ENCODE measurements around the gene TRPC3. TPM values are rescaled to one million over a fixed set of nuclear protein-coding genes. Genes with fewer than 3 reads are reported as not detected.

Gene TRPC3
- total RNA-seq, 1 experiment from 2014 or later = 0.25 TPM

GRCh38 chr4:121989715-121990114 is 37.9 kb upstream of the TRPC3 start:
- CTCF ChIA-PET = interaction anchor here (1.5 kb wide), 1 partner anchor 89 kb away, joined by 3 read pairs; no protein-coding TSS in a partner anchor
- TF ChIP-seq SP1 (IDR thresholded peaks at IDR 0.05; ENCODE audit: low read depth) (peak; percentile 20; the same call in 1 of the 2 replicates), MAX (IDR thresholded peaks at IDR 0.05) (0 out of 2 replicates have a peak, but pooled peaks have one; percentile 30), YY1 (IDR thresholded peaks at IDR 0.05; ENCODE audit: extremely low read depth, insufficient replicate concordance, low read depth, low read length) (no peak)
- H3K27me3 ChIP-seq (ENCODE audit: insufficient read depth, low read length) = no peaks in the 10 kb centered on the region
- H3K4me1 ChIP-seq (ENCODE audit: control insufficient read depth in 1 of 2, insufficient read depth in 2 of 2, low read length in 2 of 2) = peaks cover 0 to 5% of the 10 kb centered on the region in 2 experiments; a peak in 1 of 4 replicates
- H3K9me3 ChIP-seq (ENCODE audit: control insufficient read depth in 1 of 2, insufficient read depth in 1 of 2, low read depth in 1 of 2, low read length in 2 of 2) = no peaks in the 10 kb centered on the region
- no peaks in the 10 kb centered on the region for H3K79me2 ChIP-seq (ENCODE audit: insufficient read depth, low read length)
- peak overlapping the region; percentile 18 for H2AFZ ChIP-seq (ENCODE audit: low read depth, low read length, poor library complexity, severe bottlenecking)
- no peaks in the 10 kb centered on the region for H4K20me1 ChIP-seq (ENCODE audit: insufficient read depth)
- no TSS peak for BruUV-seq (replicated peaks)
- ATAC-seq = peak; percentile 85
- POLR2A ChIA-PET = no interaction called here
- no peaks in the 10 kb centered on the region for H3K36me3 ChIP-seq (ENCODE audit: control insufficient read depth in 1 of 2, insufficient read depth in 2 of 2, low read length in 2 of 2)
- peak; percentile 56 for DNase-seq (ENCODE audit: low read depth, low spot score)
- H3K9ac ChIP-seq (ENCODE audit: low read length) = no peak overlapping the region
- H3K4me3 ChIP-seq (replicated peaks in 1 of 2; ENCODE audit: low read depth in 1 of 2, low read length in 2 of 2) = no peak overlapping the region
- no peak overlapping the region for H3K27ac ChIP-seq (ENCODE audit: low read depth, low read length)
- RAD21 ChIA-PET (ENCODE audit: low non-redundant PET in 1 of 2, low total read pairs in 2 of 2, uncharacterized antibody in 2 of 2, unreplicated experiment in 2 of 2) = no interaction called here
- intact Hi-C loops (cut with micrococcal nuclease) = no loop called here
- H3K9me2 ChIP-seq (ENCODE audit: insufficient read depth) = no peaks in the 10 kb centered on the region
- H3K4me2 ChIP-seq (ENCODE audit: low read length) = peak overlapping the region; percentile 35

GRCh38 chr4:121988950-121989349 is 37.1 kb upstream of the TRPC3 start:
- no peaks in the 10 kb centered on the region for H3K79me2 ChIP-seq (ENCODE audit: insufficient read depth, low read length)
- H3K27me3 ChIP-seq (ENCODE audit: insufficient read depth, low read length) = no peaks in the 10 kb centered on the region
- RAD21 ChIA-PET (ENCODE audit: low non-redundant PET in 1 of 2, low total read pairs in 2 of 2, uncharacterized antibody in 2 of 2, unreplicated experiment in 2 of 2) = no interaction called here
- CTCF ChIA-PET = no interaction called here
- POLR2A ChIA-PET = no interaction called here
- H4K20me1 ChIP-seq (ENCODE audit: insufficient read depth) = no peaks in the 10 kb centered on the region
- ATAC-seq (no peak), DNase-seq (ENCODE audit: low read depth, low spot score) (no peak)
- H3K4me2 ChIP-seq (ENCODE audit: low read length) = no peak overlapping the region
- no peaks in the 10 kb centered on the region for H3K36me3 ChIP-seq (ENCODE audit: control insufficient read depth in 1 of 2, insufficient read depth in 2 of 2, low read length in 2 of 2)
- no peaks in the 10 kb centered on the region for H3K9me3 ChIP-seq (ENCODE audit: control insufficient read depth in 1 of 2, insufficient read depth in 1 of 2, low read depth in 1 of 2, low read length in 2 of 2)
- no peak overlapping the region for H2AFZ ChIP-seq (ENCODE audit: low read depth, low read length, poor library complexity, severe bottlenecking)
- no peak overlapping the region for H3K27ac ChIP-seq (ENCODE audit: low read depth, low read length)
- H3K4me1 ChIP-seq (ENCODE audit: control insufficient read depth in 1 of 2, insufficient read depth in 2 of 2, low read length in 2 of 2) = peaks cover 0 to 5% of the 10 kb centered on the region in 2 experiments; a peak in 1 of 4 replicates
- BruUV-seq (replicated peaks) = no TSS peak
- no peak overlapping the region for H3K4me3 ChIP-seq (replicated peaks in 1 of 2; ENCODE audit: low read depth in 1 of 2, low read length in 2 of 2)
- H3K9ac ChIP-seq (ENCODE audit: low read length) = no peak overlapping the region
- TF ChIP-seq RAD21 (IDR thresholded peaks at IDR 0.05; ENCODE audit: low read depth) (no peak), FOSL1 (IDR thresholded peaks at IDR 0.05; ENCODE audit: low read depth) (no peak), SRF (IDR thresholded peaks at IDR 0.05; ENCODE audit: low read depth) (no peak), REST (IDR thresholded peaks at IDR 0.05; ENCODE audit: low read depth) (no peak), EGR1 (IDR thresholded peaks at IDR 0.05; ENCODE audit: low read depth) (no peak), ATF3 (IDR thresholded peaks at IDR 0.05) (no peak)
- no peaks in the 10 kb centered on the region for H3K9me2 ChIP-seq (ENCODE audit: insufficient read depth)
- intact Hi-C loops (cut with micrococcal nuclease) = no loop called here

All from HCT116 (cell line).